Karpas-422 (cell line): ENCODE results near the gene SENP7. TPM values are rescaled to one million over a fixed set of nuclear protein-coding genes. Genes with fewer than 3 reads are reported as not detected.

ENCODE experiments used
- DNase-seq: peaks from one replicate; pipeline ENCODE4 v3.0.0-alpha.2; 2015
- H2AFZ ChIP-seq: fragments of 200-600 bp; sonication (generic); 2 replicates; pipeline ENCODE4 v1.6.1; 2014; ENCODE audit warnings: antibody characterized with exemption, low read length, mixed read lengths
- H3K27ac ChIP-seq: fragments of 200-600 bp; sonication (generic); 2 replicates; pipeline ENCODE4 v1.5.1; 2014; ENCODE audit warnings: mild to moderate bottlenecking, low read length, moderate library complexity
- H3K27me3 ChIP-seq: fragments of 200-600 bp; sonication (generic); 2 replicates; pipeline ENCODE4 v1.6.1; 2014; ENCODE audit warnings: low read length, mixed read lengths
- H3K36me3 ChIP-seq: fragments of 200-600 bp; sonication (generic); 2 replicates; pipeline ENCODE4 v1.6.1; 2014; ENCODE audit warnings: low read length, mixed read lengths; ENCODE audit not compliant: insufficient read depth
- H3K4me1 ChIP-seq: fragments of 200-600 bp; sonication (generic); 2 replicates; pipeline ENCODE4 v1.6.1; 2014; ENCODE audit warnings: mild to moderate bottlenecking, low read length, mixed read lengths
- H3K4me2 ChIP-seq: fragments of 200-600 bp; sonication (generic); 2 replicates; pipeline ENCODE4 v1.6.1; 2014; ENCODE audit warnings: low read length, low read depth, mild to moderate bottlenecking; ENCODE audit not compliant: poor library complexity, severe bottlenecking
- H3K4me3 ChIP-seq: fragments of 200-600 bp; sonication (generic); 2 replicates; pipeline ENCODE4 v1.5.1; 2014; ENCODE audit warnings: mild to moderate bottlenecking, antibody characterized with exemption, low read length, mixed read lengths
- H3K79me2 ChIP-seq: fragments of 200-600 bp; sonication (generic); 2 replicates; pipeline ENCODE4 v1.6.1; 2014; ENCODE audit warnings: mild to moderate bottlenecking, low read length, mixed read lengths
- H3K9ac ChIP-seq: fragments of 200-600 bp; sonication (generic); 2 replicates; pipeline ENCODE4 v1.6.0; 2014; ENCODE audit warnings: low read length
- H3K9me2 ChIP-seq: fragments of 200-600 bp; sonication (generic), shearing (Covaris generic); replicated peaks from 2 replicates; pipeline ENCODE4 v1.6.0; 2014; ENCODE audit warnings: mild to moderate bottlenecking, low read length, moderate library complexity; ENCODE audit not compliant: insufficient read depth
- H3K9me3 ChIP-seq: fragments of 300-700, 200-600 bp; sonication (generic); 2 replicates; pipeline ENCODE4 v1.6.1; 2014; ENCODE audit warnings: low read length, mixed read lengths
- H4K20me1 ChIP-seq: fragments of 200-600 bp; sonication (generic); 2 replicates; pipeline ENCODE4 v1.6.1; 2014; ENCODE audit warnings: mild to moderate bottlenecking, antibody characterized with exemption, low read length, low read depth; ENCODE audit not compliant: insufficient read depth
- total RNA-seq: library from RNA; depleted of rRNA; stranded (reverse); fragments of >200 nt; shearing (Covaris generic); gene quantifications from 2 replicates; pipeline ENCODE4 v1.2.3, GENCODE V29; 2014; ENCODE audit warnings: low replicate concordance

Gene SENP7
- total RNA-seq, 1 experiment from 2014 or later = 31.6 TPM

DNA sequence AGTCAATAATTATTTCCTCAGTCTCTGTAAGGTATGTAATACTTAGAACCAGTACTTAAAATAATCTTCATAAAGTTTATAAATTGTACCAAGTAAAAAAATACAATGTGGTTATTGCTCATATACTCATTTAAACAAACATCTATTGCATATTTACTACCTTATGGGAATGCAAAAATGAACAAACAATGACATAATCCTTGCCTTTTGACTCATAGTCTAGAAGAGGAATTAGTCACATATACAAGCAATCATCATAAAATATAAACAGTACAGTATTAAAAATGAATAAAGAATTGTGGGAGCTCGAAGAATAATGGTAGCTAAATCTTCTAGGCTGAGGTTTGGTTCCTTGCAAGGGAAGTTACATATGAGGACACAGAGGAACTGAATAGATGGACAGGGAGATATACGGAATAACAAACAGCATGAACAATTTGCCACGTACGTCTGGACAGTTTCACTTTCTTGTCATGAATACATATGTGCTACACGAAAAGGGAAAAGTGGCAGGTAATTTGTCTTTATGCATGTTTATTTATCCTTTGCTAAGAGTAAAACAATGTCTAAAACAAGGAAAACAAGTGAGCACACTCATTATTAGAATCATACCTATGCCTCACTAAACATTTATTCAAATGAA lies 209.8 kb downstream of the SENP7 start:
- H4K20me1 ChIP-seq = no peaks in the 10 kb centered on the region
- no peaks in the 10 kb centered on the region for H3K79me2 ChIP-seq
- H3K27me3 ChIP-seq = no peaks in the 10 kb centered on the region
- H3K9ac ChIP-seq = no peak overlapping the region
- no peaks in the 10 kb centered on the region for H3K36me3 ChIP-seq
- no peak overlapping the region for H2AFZ ChIP-seq
- H3K4me3 ChIP-seq = no peak overlapping the region
- peaks cover under 1% of the 10 kb centered on the region for H3K9me3 ChIP-seq
- no peaks in the 10 kb centered on the region for H3K9me2 ChIP-seq
- H3K4me1 ChIP-seq = no peaks in the 10 kb centered on the region
- H3K27ac ChIP-seq = no peak overlapping the region
- no peak for DNase-seq
- H3K4me2 ChIP-seq = no peak overlapping the region

DNA sequence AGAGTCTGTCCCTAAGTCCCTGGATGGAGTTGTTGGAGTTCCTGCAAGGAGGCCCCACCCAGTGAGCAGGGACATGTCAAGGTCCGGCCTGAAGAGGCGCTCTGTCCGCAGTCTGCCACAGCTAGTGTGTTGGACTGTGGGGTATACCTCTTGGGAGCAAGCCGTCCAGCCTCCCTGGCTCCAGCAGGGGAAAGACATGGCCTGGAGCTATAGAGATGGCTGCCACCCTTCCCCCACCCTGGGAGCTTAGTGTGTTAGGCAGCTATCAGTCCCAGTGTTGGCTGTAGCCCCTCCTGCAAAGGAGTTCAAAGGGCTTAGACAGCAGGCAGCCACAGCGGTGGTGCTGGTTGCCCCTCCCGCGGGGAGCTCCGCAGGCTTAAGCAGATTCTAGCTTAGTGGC lies 212.9 kb downstream of the SENP7 start:
- no peak for DNase-seq
- no peaks in the 10 kb centered on the region for H4K20me1 ChIP-seq
- no peaks in the 10 kb centered on the region for H3K9me2 ChIP-seq
- no peak overlapping the region for H2AFZ ChIP-seq
- no peak overlapping the region for H3K4me2 ChIP-seq
- H3K4me1 ChIP-seq = no peaks in the 10 kb centered on the region
- no peaks in the 10 kb centered on the region for H3K9me3 ChIP-seq
- no peaks in the 10 kb centered on the region for H3K27me3 ChIP-seq
- no peak overlapping the region for H3K27ac ChIP-seq
- H3K9ac ChIP-seq = no peak overlapping the region
- H3K4me3 ChIP-seq = no peak overlapping the region
- no peaks in the 10 kb centered on the region for H3K36me3 ChIP-seq
- no peaks in the 10 kb centered on the region for H3K79me2 ChIP-seq

DNA sequence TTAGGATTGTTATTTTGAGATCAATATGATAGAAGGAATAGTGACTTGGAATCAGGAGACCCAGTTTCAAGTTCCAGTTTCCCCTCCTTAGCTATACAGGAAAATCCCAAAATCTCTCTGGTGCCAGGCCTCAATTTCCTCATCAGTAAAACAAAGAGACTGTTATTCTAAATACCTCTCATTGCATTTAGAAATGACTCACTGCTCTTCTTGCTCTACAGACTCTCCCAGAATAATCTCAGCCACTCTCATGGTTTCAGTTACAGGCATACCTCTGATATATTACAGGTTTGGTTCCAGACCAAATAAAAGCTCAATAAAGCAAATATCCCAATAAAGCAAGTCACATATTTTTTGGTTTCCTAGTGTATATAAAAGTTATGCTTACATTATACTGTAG lies 221.0 kb downstream of the SENP7 start:
- no peak overlapping the region for H3K4me3 ChIP-seq
- H3K9me3 ChIP-seq = no peaks in the 10 kb centered on the region
- no peaks in the 10 kb centered on the region for H3K27me3 ChIP-seq
- H3K4me2 ChIP-seq = no peak overlapping the region
- no peaks in the 10 kb centered on the region for H4K20me1 ChIP-seq
- no peak overlapping the region for H3K27ac ChIP-seq
- DNase-seq = no peak
- H3K79me2 ChIP-seq = no peaks in the 10 kb centered on the region
- H2AFZ ChIP-seq = no peak overlapping the region
- H3K4me1 ChIP-seq = no peaks in the 10 kb centered on the region
- H3K36me3 ChIP-seq = no peaks in the 10 kb centered on the region
- no peaks in the 10 kb centered on the region for H3K9me2 ChIP-seq
- H3K9ac ChIP-seq = no peak overlapping the region

DNA sequence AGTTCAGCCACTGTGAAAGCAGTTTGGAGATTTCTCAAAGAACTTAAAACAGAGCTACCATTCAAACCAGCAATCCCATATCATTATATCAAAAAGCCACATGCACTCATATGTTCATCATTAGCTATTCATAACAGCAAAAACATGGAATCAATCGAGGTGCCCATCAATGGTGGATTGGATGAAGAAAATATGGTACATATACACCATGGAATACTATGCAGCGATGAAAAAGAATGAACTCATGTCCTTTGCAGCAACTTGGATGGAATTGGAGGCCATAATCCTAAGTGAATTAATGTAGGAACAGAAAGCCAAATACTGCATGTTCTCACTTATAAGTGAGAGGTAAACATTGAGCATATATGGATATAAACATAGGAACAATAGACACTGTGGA lies 224.7 kb downstream of the SENP7 start:
- no peaks in the 10 kb centered on the region for H3K9me3 ChIP-seq
- H3K4me2 ChIP-seq = no peak overlapping the region
- no peak overlapping the region for H3K9ac ChIP-seq
- H2AFZ ChIP-seq = no peak overlapping the region
- H3K27ac ChIP-seq = no peak overlapping the region
- no peak for DNase-seq
- no peaks in the 10 kb centered on the region for H3K4me1 ChIP-seq
- no peaks in the 10 kb centered on the region for H3K79me2 ChIP-seq
- H4K20me1 ChIP-seq = no peaks in the 10 kb centered on the region
- H3K27me3 ChIP-seq = no peaks in the 10 kb centered on the region
- H3K4me3 ChIP-seq = no peak overlapping the region
- no peaks in the 10 kb centered on the region for H3K36me3 ChIP-seq
- no peaks in the 10 kb centered on the region for H3K9me2 ChIP-seq

DNA sequence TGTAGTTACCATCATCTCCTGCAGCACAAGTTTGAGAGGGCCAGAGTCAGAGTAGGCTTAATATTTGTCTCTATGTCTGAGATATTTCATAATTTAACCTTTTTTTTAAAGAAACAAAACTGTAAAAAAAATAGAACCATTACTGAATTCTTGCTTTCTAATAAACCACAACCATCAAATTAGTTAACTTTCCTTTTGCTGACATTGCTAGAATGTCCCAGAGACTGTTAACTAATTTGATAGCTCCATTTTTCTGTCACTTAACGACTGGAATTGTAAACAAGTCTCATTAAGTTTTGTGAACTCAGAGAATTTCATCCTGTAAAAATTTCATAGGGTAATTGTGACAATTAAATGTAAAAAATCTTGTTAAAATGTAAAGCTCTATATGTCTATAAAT lies 228.3 kb downstream of the SENP7 start:
- Histone ChIP-seq H3K4me2 (no peak overlapping the region), H2AFZ (no peak overlapping the region), H3K27ac (no peak overlapping the region), H3K36me3 (no peaks in the 10 kb centered on the region), H3K9ac (no peak overlapping the region), H3K27me3 (no peaks in the 10 kb centered on the region), H3K9me2 (no peaks in the 10 kb centered on the region), H4K20me1 (no peaks in the 10 kb centered on the region), H3K79me2 (no peaks in the 10 kb centered on the region), H3K4me1 (no peaks in the 10 kb centered on the region), H3K4me3 (no peak overlapping the region), H3K9me3 (no peaks in the 10 kb centered on the region)
- no peak for DNase-seq

DNA sequence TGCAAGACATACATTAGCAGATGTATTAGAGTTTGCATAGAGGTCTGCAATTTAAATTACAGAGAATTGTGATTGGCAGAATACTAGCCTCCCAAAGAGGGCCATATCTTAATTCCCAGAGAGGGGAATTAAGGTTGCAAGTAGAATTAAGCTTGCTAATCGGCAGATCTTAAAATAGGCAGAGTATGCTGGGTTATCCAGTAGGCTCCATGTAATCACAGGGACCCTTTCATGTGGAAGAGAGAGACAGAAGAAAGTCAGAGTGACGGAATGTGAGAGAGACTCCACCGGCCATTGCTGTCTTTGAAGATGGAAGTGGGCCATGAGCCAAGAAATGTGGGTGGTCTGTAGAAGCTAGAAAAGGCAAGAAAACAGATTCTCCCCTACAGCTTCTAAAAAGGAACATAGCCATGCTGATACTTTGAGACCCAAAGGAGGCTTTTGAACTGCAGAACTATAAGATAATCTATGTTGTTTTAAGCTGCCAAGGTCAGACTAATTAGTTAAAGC lies 231.4 kb downstream of the SENP7 start:
- DNase-seq = no peak
- no peaks in the 10 kb centered on the region for H3K9me3 ChIP-seq
- H3K27me3 ChIP-seq = no peaks in the 10 kb centered on the region
- no peaks in the 10 kb centered on the region for H3K79me2 ChIP-seq
- no peak overlapping the region for H2AFZ ChIP-seq
- H3K9me2 ChIP-seq = no peaks in the 10 kb centered on the region
- no peaks in the 10 kb centered on the region for H4K20me1 ChIP-seq
- H3K9ac ChIP-seq = no peak overlapping the region
- no peak overlapping the region for H3K4me3 ChIP-seq
- no peaks in the 10 kb centered on the region for H3K4me1 ChIP-seq
- H3K36me3 ChIP-seq = no peaks in the 10 kb centered on the region
- no peak overlapping the region for H3K27ac ChIP-seq
- H3K4me2 ChIP-seq = no peak overlapping the region

DNA sequence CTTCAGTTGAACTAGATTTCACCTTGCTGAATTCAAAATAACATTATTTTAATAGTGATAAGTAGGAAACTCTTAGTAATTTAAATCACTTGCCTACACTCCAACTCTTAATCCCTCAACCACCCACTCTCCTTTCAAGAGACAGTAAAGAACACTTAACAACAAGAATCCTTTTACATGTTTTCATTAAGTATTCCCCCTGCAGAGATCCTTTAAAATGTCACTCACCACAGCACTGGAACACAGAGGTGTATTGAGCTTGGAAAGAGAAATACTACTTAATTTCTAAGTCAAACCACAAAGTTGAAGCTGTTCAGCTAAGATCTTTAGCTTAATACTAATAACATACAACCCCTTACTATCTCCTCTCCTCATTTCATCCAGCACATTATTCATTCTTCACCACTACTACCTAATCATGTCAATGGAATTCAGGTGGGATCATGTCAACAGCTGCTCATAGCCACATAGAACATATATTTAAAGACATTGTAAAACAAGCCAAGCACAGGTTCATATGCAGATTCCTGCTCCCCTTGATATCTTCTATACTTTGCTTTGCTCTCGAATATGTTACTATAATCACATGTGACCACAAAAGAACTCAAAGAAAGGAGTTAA lies 233.1 kb downstream of the SENP7 start:
- no peaks in the 10 kb centered on the region for H3K4me1 ChIP-seq
- DNase-seq = no peak
- H3K4me3 ChIP-seq = no peak overlapping the region
- no peaks in the 10 kb centered on the region for H3K79me2 ChIP-seq
- H3K36me3 ChIP-seq = no peaks in the 10 kb centered on the region
- H3K9me2 ChIP-seq = no peaks in the 10 kb centered on the region
- no peak overlapping the region for H2AFZ ChIP-seq
- no peaks in the 10 kb centered on the region for H3K9me3 ChIP-seq
- H3K4me2 ChIP-seq = no peak overlapping the region
- H3K27me3 ChIP-seq = no peaks in the 10 kb centered on the region
- no peaks in the 10 kb centered on the region for H4K20me1 ChIP-seq
- H3K9ac ChIP-seq = no peak overlapping the region
- no peak overlapping the region for H3K27ac ChIP-seq

DNA sequence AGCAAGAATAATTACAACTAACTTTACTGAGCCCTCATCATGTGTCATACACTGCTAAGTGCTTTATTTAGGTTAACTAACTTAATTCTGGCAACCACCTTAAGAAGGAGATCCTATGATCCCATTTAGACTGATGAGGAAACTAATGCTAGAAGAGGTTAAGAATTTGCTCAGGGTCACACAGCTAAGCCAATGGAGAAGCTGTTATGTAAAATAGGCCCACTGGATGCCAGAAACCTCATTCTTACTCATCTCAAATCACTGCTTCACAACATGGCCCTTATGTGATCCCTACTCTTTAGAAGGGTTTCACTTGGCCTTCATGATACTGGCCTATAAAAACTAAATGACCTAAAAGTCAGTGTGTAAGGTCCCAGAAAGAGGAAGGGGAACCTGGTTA lies 233.8 kb downstream of the SENP7 start:
- no peak overlapping the region for H3K4me3 ChIP-seq
- no peaks in the 10 kb centered on the region for H3K79me2 ChIP-seq
- H3K9ac ChIP-seq = no peak overlapping the region
- H2AFZ ChIP-seq = no peak overlapping the region
- no peaks in the 10 kb centered on the region for H4K20me1 ChIP-seq
- no peak overlapping the region for H3K27ac ChIP-seq
- DNase-seq = no peak
- no peak overlapping the region for H3K4me2 ChIP-seq
- H3K27me3 ChIP-seq = no peaks in the 10 kb centered on the region
- H3K9me3 ChIP-seq = no peaks in the 10 kb centered on the region
- no peaks in the 10 kb centered on the region for H3K36me3 ChIP-seq
- no peaks in the 10 kb centered on the region for H3K9me2 ChIP-seq
- no peaks in the 10 kb centered on the region for H3K4me1 ChIP-seq
